MCF 10A (cell line): ENCODE measurements around the gene KIAA1586. TPM values are rescaled to one million over a fixed set of nuclear protein-coding genes. Genes with fewer than 3 reads are reported as not detected.

Source experiments
- BruUV-seq: library from RNA; stranded (reverse); fragments of 400-500 nt; replicated peaks from 2 replicates; lab custom pipeline; 2021; lab: Mats Ljungman, UMichigan
- CTCF ChIA-PET: fragments of 300-600 bp; sonication (Branson Sonifier 250); formaldehyde crosslinking; extraction: SDS; loops from one replicate; lab custom pipeline; 2021; ENCODE audit warnings: antibody characterized with exemption, inconsistent platforms; lab: Yijun Ruan, JAX
- POLR2A ChIA-PET: fragments of 300-600, 350-650 bp; sonication (Branson Sonifier 250); formaldehyde crosslinking; extraction: SDS; loops from one replicate; lab custom pipeline; 2020; ENCODE audit warnings: antibody characterized with exemption, inconsistent platforms; lab: Yijun Ruan, JAX
- DNase-seq: peaks from one replicate; pipeline ENCODE4 v3.0.0-alpha.2; 2018; ENCODE audit not compliant: unreplicated experiment
- H3K27ac Mint-ChIP-seq: one replicate; pipeline ENCODE4 v1.8.0; 2022; ENCODE audit warnings: mild to moderate bottlenecking, low read depth, mixed read lengths; ENCODE audit not compliant: unreplicated experiment
- H3K27me3 Mint-ChIP-seq: one replicate; pipeline ENCODE4 v1.8.0; 2022; ENCODE audit warnings: mixed read lengths; ENCODE audit not compliant: insufficient read depth, unreplicated experiment
- H3K36me3 Mint-ChIP-seq: one replicate; pipeline ENCODE4 v1.8.0; 2022; ENCODE audit warnings: mild to moderate bottlenecking, moderate library complexity, mixed read lengths; ENCODE audit not compliant: insufficient read depth, unreplicated experiment
- H3K4me1 Mint-ChIP-seq: one replicate; pipeline ENCODE4 v1.8.0; 2022; ENCODE audit warnings: mixed read lengths; ENCODE audit not compliant: insufficient read depth, unreplicated experiment
- H3K4me3 Mint-ChIP-seq: one replicate; pipeline ENCODE4 v1.8.0; 2022; ENCODE audit warnings: mild to moderate bottlenecking, moderate library complexity, mixed read lengths; ENCODE audit not compliant: unreplicated experiment
- H3K9me3 Mint-ChIP-seq: one replicate; pipeline ENCODE4 v1.8.0; 2022; ENCODE audit warnings: mixed read lengths; ENCODE audit not compliant: unreplicated experiment
- intact Hi-C: fragments of 100-400 bp; cut with micrococcal nuclease; formaldehyde crosslinking; loops from 2 replicates; pipeline ENCODE4 v1.14.1; 2022
- total RNA-seq: library from RNA; stranded (reverse); gene quantifications from 2 replicates; pipeline ENCODE4 v1.2.3, GENCODE V29; 2022
- TF ChIP-seq, protein P1 (sequence below): fragments of 200-600 bp; IDR thresholded peaks from one replicate; pipeline ENCODE4 v1.8.0; 2022; ENCODE audit warnings: antibody characterized with exemption, mild to moderate bottlenecking; ENCODE audit not compliant: unreplicated experiment

KIAA1586 gene
- total RNA-seq, 1 experiment from 2014 or later, result 15.3 TPM

DNA sequence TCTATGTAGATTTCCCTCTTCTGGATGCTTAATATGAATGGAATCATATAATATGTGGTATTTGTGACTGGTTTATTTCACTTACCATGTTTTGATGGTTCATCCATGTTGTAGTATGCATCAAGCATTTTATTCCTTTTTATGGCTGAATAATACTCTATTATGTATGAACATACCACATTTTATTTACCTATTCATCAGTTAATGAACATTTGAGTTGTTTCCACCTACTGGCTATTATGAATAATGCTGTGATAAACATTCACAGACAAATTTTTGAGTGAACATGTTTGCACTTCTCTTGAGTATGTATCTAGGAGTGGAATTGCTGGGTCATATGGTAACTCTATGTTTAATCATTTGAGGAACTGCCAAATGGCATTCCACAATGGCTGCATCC is 28.6 kb downstream of the KIAA1586 start:
- no peak overlapping the region for H3K4me3 Mint-ChIP-seq
- ChIA-PET POLR2A (interaction anchor here (0.6 kb wide), 1 partner anchor 147 kb away, joined by 3 read pairs; the partner anchor contains the start of gene RAB23), CTCF (interaction anchor here (0.6 kb wide), 1 partner anchor 23 kb away, joined by 3 read pairs; no protein-coding TSS in a partner anchor)
- H3K27ac Mint-ChIP-seq, result no peak overlapping the region
- H3K27me3 Mint-ChIP-seq, result no peaks in the 10 kb centered on the region
- DNase-seq, result no peak
- no peaks in the 10 kb centered on the region for H3K4me1 Mint-ChIP-seq
- no TSS peak for BruUV-seq
- intact Hi-C loops, result no loop called here
- TF ChIP-seq, protein P1, sequence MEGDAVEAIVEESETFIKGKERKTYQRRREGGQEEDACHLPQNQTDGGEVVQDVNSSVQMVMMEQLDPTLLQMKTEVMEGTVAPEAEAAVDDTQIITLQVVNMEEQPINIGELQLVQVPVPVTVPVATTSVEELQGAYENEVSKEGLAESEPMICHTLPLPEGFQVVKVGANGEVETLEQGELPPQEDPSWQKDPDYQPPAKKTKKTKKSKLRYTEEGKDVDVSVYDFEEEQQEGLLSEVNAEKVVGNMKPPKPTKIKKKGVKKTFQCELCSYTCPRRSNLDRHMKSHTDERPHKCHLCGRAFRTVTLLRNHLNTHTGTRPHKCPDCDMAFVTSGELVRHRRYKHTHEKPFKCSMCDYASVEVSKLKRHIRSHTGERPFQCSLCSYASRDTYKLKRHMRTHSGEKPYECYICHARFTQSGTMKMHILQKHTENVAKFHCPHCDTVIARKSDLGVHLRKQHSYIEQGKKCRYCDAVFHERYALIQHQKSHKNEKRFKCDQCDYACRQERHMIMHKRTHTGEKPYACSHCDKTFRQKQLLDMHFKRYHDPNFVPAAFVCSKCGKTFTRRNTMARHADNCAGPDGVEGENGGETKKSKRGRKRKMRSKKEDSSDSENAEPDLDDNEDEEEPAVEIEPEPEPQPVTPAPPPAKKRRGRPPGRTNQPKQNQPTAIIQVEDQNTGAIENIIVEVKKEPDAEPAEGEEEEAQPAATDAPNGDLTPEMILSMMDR, result peak; percentile 12
- H3K36me3 Mint-ChIP-seq, result peaks cover 5% of the 10 kb centered on the region
- no peaks in the 10 kb centered on the region for H3K9me3 Mint-ChIP-seq

DNA sequence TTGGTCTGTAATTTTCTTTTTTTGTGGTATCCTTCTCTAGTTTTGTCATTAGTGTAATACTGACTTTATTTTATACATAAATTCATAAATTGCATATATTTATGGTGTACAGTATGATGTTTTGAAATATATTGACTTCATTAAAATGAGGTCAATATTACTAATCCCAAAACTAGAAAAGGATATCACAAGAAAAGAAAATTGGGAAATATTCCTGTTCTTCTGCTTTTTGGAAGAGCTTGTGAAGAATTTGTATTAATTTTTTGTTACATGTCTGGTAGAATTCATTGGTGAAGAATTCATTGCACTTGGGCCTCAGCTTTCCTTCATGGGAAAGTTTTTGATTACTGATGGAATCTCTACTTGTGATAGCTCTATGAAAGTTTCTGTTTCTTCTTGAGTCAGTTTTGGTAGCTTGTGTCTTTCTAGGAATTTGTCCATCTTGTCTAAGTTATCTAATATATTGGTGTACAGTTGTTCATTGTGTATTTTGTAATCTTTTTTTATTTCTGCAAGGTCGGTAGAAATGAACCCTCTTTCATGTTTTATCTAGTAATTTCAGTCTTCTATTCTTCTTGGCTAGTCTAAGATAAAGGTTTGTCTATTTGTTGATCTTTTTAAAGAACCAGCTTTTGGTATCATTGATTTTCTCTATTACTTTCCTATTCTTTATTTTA is 32.2 kb downstream of the KIAA1586 start:
- H3K27me3 Mint-ChIP-seq, result no peaks in the 10 kb centered on the region

DNA sequence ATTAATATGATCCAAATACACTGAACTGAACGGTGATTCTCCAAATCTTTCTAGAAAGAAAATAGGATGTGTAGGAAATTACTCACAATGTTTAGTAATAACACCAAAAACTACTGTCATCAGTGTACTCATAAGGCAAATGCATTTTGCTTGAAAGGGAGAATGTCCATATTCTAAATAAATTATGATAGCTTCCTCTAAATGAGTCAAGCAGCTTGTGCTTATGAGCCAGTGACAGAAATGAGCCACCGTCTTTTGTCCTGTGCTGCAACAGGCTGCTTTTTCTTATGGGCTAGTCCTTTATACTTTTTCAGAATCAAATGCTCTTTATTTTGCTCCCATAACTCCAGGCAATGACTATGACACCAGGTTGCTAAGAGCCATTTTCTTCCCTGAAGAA is 39.0 kb downstream of the KIAA1586 start:
- no peak overlapping the region for H3K27ac Mint-ChIP-seq
- BruUV-seq, result no TSS peak
- no peak overlapping the region for H3K4me3 Mint-ChIP-seq
- H3K27me3 Mint-ChIP-seq, result no peaks in the 10 kb centered on the region
- POLR2A ChIA-PET, result interaction anchor here (0.8 kb wide), 1 partner anchor 15 kb away, joined by 4 read pairs; no protein-coding TSS in a partner anchor
- peaks cover 6% of the 10 kb centered on the region for H3K9me3 Mint-ChIP-seq
- TF ChIP-seq, protein P1, result no peak
- no peak for DNase-seq
- no peaks in the 10 kb centered on the region for H3K36me3 Mint-ChIP-seq
- H3K4me1 Mint-ChIP-seq, result peaks cover 6% of the 10 kb centered on the region
- CTCF ChIA-PET, result interaction anchor here (0.7 kb wide), 1 partner anchor 19 kb away, joined by 8 read pairs; no protein-coding TSS in a partner anchor
- intact Hi-C loops, result no loop called here

More for the DNA sequence above, 32.2 kb downstream of the KIAA1586 start:
- TF ChIP-seq, protein P1, result no peak
- DNase-seq, result no peak
- Mint-ChIP-seq H3K4me1 (no peaks in the 10 kb centered on the region), H3K36me3 (no peaks in the 10 kb centered on the region), H3K4me3 (no peak overlapping the region), H3K27ac (no peak overlapping the region), H3K9me3 (peaks cover 7% of the 10 kb centered on the region)
- POLR2A ChIA-PET, result interaction anchor here (0.6 to 1.2 kb wide), 3 partner anchors 11 to 143 kb away, joined by 3 to 4 read pairs (median 4); partner anchors contain the start of genes RAB23 and ZNF451
- CTCF ChIA-PET, result no interaction called here
- no TSS peak for BruUV-seq
- intact Hi-C loops, result no loop called here

DNA sequence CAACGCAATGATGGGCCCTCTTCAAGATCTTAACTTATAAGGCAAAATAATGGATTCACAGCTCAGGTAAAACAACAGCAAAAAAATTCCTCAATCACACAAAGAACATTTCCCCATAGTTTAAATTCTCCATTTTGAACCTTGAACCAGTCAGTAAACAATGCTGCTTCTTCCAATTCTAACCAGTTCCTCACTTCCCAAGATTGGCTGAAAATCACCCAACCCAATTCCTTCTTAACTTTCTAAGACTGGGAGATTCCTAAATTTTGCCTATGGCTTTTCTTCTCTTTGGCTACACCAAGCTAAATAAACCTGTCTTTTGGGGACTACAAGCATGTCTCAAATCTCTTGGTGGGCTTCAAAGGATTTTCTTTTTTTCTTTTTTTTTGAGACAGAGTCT is 40.4 kb downstream of the KIAA1586 start:
- intact Hi-C loops, result no loop called here
- BruUV-seq, result no TSS peak
- ChIA-PET POLR2A (interaction anchor here (1.1 kb wide), 1 partner anchor 30 kb away, joined by 3 read pairs; no protein-coding TSS in a partner anchor), CTCF (no interaction called here)
- Mint-ChIP-seq H3K9me3 (no peaks in the 10 kb centered on the region), H3K27me3 (no peaks in the 10 kb centered on the region), H3K36me3 (peaks cover 8% of the 10 kb centered on the region), H3K4me3 (no peak overlapping the region), H3K4me1 (peaks cover 9% of the 10 kb centered on the region), H3K27ac (no peak overlapping the region)
- no peak for DNase-seq
- TF ChIP-seq, protein P1, result no peak
